ENCODE results near the gene KCNH5.

Gene KCNH5, protein sequence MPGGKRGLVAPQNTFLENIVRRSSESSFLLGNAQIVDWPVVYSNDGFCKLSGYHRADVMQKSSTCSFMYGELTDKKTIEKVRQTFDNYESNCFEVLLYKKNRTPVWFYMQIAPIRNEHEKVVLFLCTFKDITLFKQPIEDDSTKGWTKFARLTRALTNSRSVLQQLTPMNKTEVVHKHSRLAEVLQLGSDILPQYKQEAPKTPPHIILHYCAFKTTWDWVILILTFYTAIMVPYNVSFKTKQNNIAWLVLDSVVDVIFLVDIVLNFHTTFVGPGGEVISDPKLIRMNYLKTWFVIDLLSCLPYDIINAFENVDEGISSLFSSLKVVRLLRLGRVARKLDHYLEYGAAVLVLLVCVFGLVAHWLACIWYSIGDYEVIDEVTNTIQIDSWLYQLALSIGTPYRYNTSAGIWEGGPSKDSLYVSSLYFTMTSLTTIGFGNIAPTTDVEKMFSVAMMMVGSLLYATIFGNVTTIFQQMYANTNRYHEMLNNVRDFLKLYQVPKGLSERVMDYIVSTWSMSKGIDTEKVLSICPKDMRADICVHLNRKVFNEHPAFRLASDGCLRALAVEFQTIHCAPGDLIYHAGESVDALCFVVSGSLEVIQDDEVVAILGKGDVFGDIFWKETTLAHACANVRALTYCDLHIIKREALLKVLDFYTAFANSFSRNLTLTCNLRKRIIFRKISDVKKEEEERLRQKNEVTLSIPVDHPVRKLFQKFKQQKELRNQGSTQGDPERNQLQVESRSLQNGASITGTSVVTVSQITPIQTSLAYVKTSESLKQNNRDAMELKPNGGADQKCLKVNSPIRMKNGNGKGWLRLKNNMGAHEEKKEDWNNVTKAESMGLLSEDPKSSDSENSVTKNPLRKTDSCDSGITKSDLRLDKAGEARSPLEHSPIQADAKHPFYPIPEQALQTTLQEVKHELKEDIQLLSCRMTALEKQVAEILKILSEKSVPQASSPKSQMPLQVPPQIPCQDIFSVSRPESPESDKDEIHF

DNA sequence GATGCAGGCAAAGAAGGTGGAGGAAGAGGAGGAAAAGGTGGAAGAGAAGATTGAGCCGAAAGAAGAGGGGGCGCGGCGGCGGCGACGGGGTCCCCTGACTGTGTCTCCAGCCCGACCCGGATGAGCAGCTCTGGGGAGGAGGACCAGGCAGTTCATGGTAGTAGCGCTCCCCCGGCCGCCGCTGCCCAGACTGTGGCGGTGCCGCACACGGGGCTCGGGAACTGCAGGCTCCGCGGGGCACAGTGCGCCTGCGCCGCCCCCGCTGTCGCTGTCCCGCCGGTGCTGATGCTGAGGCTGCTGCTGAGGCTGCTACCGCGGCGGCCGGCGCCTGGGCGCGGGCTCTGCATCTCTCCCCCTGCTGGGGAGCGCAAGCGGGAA, at the start of gene KCNH5:
Gene KCNH5, minus strand, starts transcription at position 225 of the 378 bp plus-strand sequence. CDS start 272 bp downstream, outside the sequence.
- DNase-seq (ENCODE audit: low spot score), result peak; percentile 28

DNA sequence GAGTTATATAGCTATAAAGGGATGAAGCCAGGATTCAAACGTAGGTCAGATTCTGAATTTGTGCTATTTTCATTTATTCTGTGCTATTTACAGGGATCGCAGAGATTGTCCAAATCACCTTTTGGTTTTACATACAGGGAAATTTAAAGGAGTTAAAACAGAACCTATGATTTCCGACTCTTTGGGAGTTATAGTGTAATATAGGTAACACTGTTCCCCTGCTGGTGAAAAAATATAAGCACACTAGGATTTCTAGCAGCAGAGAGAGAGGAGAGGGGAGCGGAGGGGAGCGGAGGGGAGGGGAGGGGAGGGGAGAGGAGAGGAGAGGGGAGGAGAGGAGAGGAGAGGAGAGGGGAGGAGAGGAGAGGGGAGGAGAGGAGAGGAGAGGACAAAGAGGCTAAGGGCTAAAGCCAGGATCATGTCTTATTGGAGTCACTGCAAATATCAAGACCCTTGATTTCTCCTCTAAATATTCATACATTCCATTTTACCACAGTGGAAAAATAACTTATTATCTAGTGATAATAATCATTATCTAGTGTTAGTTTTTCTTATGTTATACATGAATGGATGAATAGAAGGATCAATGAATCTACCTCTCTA, 46.2 kb upstream of the KCNH5 start:
- no peak for DNase-seq (ENCODE audit: low spot score)

DNA sequence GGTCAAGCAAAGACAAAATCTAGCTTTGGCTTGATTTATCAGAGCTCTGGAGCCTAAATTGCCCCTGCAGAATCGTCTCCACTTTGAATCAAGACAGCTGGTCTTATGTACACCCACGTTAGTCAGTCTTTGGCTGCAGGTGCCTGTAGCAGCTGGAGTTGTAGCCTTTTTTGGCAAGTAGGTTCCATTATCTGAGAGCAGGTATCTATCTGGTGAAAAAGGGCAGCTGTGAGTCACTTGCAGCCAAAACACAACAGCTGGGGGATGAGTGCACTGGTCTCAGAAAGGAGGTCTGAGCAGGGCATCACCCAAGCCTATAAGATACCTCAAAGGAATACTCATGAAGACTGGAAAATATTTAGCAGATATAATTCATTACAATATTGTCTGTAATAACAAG, 43.6 kb upstream of the KCNH5 start:
- DNase-seq (ENCODE audit: low spot score), result no peak

DNA sequence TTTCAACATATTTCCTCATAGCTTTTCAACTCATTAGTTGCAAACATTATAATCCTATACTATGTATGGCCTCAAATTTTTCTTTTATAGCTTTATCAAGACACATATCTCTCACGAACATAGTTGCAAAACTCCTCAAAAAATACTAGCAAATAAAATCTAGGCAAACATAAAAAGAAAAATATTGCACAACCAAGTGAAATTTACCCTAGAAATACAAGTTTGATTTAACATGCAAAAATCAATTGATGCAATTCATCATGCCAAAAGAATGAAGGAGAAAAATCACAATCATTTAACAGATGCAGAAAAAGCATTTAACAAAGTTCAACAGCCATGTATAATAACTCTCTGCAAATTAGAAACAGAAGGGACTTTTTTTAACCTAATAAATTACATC, 33.3 kb upstream of the KCNH5 start:
- no peak for DNase-seq (ENCODE audit: low spot score)

DNA sequence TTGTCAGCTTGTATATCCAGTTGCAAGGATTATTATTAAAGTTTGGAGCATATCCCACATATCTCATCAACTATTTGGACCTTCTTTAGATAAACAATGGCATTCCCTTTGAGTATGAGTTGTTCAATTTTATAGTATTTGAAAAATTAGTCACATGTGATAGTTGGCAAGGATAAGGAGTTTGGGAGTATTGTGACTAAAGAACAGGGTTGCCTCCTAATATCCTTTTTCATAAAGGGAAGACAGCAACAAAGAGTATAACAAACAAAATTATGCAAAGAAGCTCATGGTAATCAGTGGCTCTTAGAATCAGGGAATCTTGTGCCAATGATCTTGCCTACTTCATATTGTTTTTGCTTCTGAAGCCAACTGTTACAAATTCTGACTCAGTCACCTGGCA, 31.2 kb upstream of the KCNH5 start:
- DNase-seq (ENCODE audit: low spot score), result no peak

DNA sequence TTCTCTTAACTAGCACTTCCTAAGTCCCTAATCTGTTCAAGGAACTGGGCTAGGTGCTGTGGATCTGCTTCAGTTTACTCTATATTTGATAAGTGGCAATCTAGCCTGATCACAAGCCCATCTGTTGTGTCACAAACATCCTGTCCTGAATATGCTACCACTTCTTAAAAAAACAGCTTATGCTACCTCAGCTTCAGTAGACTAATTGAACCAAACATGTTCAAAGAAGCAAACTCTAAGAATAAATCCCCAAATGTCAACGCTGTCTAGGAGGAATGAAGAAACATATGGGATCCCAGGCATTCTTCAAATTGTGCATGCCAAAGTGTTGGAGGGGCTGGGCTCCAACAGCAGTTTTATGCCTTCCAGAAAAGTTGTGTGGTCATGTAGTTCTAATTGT, 10.4 kb upstream of the KCNH5 start:
- no peak for DNase-seq (ENCODE audit: low spot score)

DNA sequence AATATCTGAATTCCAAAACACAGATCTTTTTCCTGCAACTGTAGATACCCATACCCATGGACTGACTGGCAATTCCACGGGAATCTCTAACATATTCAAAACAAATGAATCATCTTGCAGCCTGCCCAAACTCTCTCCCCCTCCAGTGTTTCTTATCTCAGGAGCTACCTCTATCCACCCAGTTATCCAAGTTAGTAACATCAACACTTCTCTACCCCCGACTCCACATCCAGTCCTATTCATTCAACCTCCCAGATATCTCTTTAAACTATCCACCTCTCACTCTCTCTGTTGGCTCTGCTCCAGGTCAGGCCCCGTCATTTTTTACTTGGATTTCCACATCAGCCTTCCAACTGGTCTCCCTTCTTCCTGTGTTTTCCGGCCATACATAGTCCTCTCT, 6.7 kb upstream of the KCNH5 start:
- no peak for DNase-seq (ENCODE audit: low spot score)

DNA sequence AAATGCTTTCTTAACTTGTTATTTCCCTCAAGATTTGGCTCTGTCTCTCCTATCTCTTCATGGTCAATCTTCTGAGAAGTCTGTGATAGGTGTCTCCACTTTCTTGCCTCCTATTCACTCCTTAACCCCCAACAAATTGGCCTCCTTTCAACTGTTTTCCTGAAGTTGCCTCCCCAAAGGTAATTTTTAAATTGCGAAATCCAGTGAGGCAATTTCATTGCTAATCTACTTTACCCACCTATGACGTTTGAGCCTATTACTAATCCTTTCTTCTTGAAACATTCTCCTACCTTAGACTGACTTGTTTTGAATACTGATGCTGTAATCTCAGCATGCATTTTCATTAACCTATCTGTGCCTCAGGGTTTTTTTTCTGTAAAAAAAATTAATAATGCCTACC, 6.0 kb upstream of the KCNH5 start:
- no peak for DNase-seq (ENCODE audit: low spot score)

DNA sequence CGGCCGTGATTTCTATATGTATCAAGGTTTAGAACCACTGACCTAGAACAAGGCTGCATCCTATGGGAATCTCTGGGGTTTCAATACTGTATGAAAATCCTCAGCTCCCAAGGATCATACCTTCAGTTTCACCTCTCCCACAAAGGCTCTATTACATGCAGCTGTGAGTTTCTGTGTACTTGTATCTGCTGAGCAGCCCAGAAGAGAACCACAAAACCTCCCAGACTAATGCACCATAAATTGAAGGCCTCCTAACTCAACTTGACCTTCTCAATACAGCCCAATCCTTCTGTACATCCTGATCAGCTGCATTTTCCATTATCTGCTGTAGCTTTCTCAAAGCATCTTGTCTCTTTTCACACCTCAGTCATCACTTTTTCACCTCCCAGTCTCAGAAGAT, 5.4 kb upstream of the KCNH5 start:
- no peak for DNase-seq (ENCODE audit: low spot score)

DNA sequence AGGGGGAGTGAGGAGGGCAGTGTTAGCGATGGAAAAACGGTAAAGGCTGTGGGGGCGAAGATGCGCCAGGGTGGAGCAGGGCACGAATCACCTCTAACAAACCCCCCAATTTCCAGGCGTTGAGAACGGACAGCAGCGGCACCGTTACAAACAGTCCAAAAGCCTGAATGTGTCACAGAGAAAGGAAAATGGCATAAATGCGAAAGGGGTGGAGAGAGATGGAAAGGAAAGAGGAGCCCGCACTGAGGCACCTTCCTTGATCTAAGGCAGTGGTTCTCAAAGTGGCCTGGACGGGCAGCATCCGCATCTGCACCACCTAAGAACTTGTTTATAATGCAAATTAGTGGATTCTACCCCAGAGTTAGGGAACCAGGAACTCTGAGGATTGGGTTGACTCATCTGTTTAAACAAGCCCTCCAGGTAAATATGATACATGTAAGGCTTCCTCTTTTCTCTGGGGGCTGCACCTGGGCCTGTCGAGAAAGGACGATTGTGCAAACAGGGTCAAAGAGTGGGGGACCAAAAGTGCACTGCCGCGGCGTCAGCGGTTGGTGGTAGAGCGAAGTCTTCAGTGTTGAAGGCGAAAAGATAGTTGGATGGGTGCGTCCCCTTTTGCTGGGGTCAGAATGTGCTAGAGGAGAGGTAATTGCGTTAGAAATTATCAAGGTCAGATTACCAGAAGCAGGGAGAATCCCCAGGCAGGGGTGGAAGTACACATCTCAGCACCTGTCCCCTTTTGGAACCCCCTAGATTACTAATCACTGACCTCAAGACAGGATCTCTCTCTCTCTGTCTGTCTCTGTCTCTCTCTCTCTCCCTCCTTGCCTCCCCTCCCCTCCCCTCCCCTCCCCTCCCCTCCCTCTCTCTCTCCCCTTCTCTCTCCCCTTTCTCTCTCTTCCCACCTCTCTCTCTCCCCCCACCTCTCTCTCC, 1.3 kb upstream of the KCNH5 start:
- DNase-seq (ENCODE audit: low spot score), result no peak

DNA sequence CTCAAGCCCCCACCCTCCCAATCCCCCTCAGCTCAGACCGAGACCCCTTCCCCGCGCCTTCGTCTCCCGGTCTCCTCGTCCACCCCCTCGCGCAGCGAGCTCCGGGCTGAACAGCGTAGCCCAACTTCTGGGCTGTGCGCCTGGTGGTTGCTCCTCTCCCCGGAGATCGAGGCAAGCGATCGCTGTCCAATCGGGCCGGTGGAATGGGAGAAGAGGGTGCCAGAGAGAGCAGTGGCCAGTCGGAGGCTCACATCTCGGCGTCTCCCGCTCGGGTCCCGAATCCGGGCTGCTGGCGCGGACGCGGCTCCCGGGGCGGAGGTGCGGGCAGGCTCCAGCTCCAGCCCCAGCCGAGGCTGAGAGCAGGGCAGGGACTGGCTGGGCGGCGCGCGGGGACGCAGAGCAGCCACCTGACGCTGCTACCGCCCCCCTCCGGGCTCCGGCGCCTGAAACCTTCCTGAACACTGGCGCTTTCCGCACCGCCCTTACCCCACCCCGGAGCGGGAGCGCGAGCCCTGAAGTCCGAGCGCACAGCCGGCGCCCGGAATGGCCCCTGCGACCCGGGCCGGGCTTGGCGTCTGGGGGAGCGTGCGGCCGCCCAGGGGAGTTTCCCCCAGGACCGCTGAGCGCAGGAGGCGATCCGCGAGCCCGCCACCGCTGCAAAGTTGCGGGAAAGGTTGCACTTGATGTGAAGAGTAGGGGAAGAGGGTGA, 508 bp upstream of the KCNH5 start:
- DNase-seq (ENCODE audit: low spot score), result no peak

DNA sequence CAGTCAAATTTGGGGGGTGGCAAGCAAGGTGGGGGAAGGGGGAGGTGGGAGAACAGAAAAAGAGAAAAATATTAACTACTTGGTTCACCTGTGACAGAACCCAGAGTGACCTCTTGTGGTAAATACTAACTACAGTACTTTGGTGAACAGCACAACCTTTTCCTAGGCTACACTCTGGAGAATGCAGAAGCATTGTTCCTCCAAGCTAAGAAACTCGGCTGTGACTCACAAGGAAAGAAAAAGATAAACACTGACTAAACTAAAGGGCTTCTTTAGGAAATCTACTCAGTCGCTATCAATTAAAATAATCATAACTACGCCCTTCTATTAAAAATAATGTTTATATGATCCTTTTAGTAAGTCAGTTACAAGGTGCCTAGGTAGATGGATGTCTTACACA, 5.4 kb downstream of the KCNH5 start:
- DNase-seq (ENCODE audit: low spot score), result no peak

DNA sequence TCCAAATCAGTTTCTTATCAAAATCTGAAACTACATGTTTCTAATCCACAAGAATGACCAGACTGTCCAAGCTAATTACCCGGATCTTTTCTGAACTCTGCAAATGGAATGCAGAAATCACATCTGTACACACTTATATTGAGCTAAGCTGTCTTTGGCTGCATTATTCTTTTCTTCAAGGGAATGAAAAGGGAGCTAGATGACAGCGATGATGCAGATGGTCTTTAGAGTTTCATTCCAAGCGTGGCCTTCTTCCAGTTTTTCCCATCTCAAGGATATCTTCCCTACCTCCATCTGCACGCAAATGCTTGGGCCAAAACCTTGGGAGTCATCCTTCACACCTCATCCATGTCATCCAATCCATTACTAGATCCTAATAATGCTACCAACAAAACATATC, 12.6 kb downstream of the KCNH5 start:
- DNase-seq (ENCODE audit: low spot score), result no peak

DNA sequence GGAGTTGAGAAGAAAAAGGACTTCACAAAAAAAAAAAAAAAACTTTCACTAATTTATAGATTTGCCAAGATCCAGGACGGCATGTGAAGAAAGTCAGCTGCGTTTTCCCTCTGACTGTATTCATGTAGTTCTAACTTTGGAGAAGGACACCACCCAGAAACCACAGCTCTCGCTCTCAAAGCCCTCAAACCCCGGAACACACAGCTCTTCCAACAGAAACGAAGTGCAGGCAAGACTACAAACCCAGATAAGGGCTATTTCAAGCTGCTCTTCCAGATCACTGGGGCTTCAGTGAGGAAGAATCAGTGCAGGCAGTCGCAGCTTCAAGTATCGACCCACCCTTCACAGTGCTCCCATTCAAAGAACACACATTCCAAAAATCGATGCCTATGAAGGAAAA, 13.2 kb downstream of the KCNH5 start:
- no peak for DNase-seq (ENCODE audit: low spot score)

DNA sequence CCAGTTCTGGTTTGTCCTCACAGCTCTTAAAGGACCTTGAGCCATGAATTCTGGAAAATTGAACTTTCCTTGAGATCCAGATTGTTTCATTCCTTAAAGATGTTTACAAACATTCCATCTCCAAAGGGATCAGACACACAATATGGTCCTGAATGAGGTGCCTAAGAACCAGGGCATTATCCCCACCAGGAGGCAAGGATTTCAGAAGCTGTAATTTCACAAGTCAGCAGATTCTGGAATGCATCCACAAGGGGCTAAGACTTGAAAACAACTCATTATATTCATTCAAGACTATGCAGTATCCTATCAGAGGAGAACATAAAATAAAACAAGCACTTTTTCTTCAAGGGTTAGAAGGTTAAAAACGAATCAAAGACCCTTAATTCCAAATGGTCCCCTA, 15.1 kb downstream of the KCNH5 start:
- DNase-seq (ENCODE audit: low spot score), result no peak

DNA sequence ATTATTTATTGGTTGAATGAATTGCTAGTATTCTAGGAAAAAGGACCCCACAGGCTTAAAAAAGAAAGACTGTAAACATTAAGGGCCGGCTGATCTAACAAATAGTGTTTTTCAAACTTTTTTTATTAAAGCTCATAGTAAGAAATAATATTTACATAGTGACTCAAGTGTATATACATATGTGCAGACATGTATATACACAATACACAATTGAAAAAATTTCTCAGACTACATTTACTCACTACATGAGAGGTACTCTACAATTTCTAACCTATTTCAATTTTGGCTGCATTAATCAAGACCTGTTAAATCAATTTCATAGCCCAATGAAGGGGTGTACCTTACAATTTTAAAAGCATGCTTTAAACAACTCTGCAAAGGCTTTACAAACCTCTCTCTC, 17.5 kb downstream of the KCNH5 start:
- no peak for DNase-seq (ENCODE audit: low spot score)

DNA sequence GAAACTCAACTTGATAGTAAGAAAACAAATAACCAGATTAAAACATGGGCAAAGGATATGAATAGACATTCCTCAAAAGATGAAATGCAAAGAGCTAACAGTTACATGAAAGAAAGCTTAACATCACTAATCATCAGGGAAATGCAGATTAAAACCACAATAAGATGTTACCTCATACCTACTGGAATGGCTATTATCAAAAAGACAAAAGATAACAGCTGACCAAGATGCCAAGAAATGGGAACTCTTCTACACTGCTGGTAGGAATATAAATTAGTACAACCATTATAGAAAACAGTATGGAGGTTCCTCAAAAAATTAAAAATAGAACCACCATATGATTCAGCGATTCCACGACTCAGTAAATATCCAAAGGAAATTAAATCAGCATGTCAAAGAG, 18.8 kb downstream of the KCNH5 start:
- no peak for DNase-seq (ENCODE audit: low spot score)

DNA sequence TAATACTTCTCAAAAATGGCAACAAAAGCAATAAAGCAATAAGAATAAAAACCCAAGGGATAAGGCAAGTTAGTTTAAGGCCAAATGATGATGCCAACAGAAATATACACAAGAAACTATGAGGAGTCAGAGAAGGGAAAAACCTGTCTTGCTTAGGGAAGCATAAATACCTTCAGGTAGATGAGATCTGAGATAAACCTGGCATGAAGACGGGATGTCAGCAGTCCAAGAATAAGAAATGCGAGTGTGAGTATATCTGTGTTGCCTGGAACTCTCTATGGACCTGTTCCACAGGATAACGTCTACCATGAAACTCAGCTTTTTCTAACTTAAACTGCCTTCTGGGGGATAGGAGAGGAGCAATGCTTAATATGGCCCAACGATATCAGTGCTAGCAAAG, 30.6 kb downstream of the KCNH5 start:
- no peak for DNase-seq (ENCODE audit: low spot score)

DNA sequence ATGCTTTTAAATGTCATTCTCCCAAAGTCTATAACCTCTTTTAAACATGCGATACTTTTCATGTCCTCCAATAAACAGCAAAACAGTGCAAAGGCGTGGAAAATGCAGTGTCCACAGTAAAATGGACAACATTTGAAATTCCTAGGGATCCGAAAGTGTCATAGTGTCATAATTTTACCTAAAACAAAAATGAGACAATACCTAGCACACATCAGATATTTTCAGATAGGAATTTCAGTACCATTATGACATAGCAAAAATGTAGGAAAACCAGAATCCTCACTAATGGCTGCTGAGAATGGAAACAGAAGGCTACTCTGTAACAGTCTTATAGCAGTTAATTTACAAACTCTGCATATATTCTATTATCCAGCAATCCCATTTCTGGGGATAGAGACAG, 33.1 kb downstream of the KCNH5 start:
- no peak for DNase-seq (ENCODE audit: low spot score)

DNA sequence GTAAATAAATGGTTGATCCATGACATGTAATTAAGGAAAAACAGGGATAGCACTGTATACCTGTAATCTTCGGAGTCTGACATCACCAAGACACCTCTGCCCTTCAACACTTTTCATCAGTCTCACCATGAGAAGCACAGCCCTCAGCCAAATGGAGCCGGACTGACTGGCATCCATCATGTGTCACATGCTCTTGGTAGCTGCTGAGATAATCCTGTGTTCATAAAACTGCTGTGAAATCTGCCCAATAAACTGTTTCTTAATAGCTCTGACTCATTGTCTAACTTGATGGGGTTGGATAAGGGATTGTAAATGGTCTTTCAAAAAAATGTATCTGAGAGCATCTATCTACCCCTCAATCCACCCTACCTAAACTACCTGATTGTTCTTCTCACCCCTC, 33.6 kb downstream of the KCNH5 start:
- no peak for DNase-seq (ENCODE audit: low spot score)

DNA sequence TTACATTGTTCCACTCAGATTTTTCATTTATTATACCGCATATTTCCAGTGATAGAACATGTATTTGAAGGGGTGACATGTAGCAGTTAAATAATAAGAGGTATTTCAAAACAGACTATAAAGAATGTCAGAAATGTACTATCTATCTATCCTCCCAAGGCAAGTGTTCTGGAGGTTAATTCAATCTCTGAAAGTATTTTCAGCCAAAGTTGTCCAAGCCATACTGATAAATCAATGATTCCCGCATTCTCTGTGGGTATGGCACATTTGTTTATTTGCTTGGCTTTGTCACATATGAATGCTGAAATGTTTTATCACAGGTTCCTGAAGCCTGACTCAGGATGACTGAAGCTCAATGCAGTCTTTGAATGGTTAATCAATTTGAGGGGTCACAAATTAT, 35.8 kb downstream of the KCNH5 start:
- DNase-seq (ENCODE audit: low spot score), result no peak

All from COLO829 (cell line).